Upper lobe of left lung (tissue), 4 donors: ENCODE results near the gene DCLK1.

Experiments used
- POLR2A ChIP-seq, 4 donors: fragments of 450-650 bp; IDR thresholded peaks; one replicate each; pipeline ENCODE4 v1.5.1; 2016 to 2017; ENCODE audit warnings: antibody characterized with exemption in 4 of 4, mild to moderate bottlenecking in 2 of 4
- POLR2AphosphoS5 ChIP-seq, 2 donors: sonication (generic); formaldehyde crosslinking; IDR thresholded peaks; one replicate each; pipeline ENCODE4 v1.5.1; 2017; ENCODE audit warnings: antibody characterized with exemption in 2 of 2

DNA sequence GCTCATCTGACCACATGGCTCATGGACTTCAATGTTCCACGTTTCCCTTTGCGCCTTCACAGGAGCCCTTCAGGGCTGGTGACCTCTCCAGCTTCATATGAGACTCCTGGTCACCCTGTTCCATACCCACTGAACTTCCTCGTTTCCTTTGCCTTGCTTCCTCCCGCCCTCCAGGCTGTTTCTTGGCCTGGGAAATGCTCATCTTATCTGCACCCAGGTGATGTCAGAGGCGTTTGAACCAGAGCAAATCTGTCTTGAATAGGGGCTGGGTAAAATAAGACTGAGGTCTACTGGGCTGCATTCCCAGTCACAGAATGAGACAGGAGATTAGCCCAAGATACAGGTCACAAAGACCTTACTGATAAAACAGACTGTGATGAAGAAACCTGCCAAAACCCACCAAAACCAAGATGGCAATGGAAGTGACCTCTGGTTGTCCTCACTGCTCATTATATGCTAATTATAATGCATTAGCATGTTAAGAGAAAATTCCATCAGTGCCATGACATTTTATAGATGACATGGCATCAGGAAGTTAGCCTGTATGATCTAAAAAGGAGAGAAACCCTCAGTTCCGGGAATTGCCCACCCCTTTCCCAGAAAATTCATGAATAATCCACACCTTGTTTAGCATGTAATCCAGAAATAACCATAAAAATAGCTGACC is 102.7 kb downstream of the DCLK1 start:
- TF ChIP-seq POLR2A (IDR thresholded peaks at IDR 0.05) (no peak), POLR2AphosphoS5 (IDR thresholded peaks at IDR 0.05) (no peak)
